ENCODE results near the gene GDPD1.
A peak's percentile ranks its signal among the peaks of the same experiment; 100 is the strongest.
"Not testable (repeated sequence)": the region's sequence is repeated elsewhere in the genome, so short reads cannot be mapped to it uniquely, and the experiment has no call there.

GDPD1 gene

GRCh38 chr17:59275618-59276017 is 55.3 kb downstream of the GDPD1 start:
- no peak for TF ChIP-seq CTCF (conservative IDR thresholded peaks at IDR 0.05; ENCODE audit: low read depth, low read length)
- H3K4me3 ChIP-seq (ENCODE audit: low read depth, low read length): no peak overlapping the region
- no peak for DNase-seq (ENCODE audit: low read depth)

- no peak for TF ChIP-seq CTCF (conservative IDR thresholded peaks at IDR 0.05; ENCODE audit: low read depth, low read length)
- H3K4me3 ChIP-seq (ENCODE audit: low read depth, low read length): no peak overlapping the region
- DNase-seq (ENCODE audit: low read depth): no peak
These were observed 56.7 kb downstream of the GDPD1 start for GRCh38 chr17:59277031-59277430.

GRCh38 chr17:59278406-59278805 is 58.1 kb downstream of the GDPD1 start:
- no peak overlapping the region for H3K4me3 ChIP-seq (ENCODE audit: low read depth, low read length)
- no peak for DNase-seq (ENCODE audit: low read depth)
- no peak for TF ChIP-seq CTCF (conservative IDR thresholded peaks at IDR 0.05; ENCODE audit: low read depth, low read length)

GRCh38 chr17:59284317-59284716 is 64.0 kb downstream of the GDPD1 start:
- no peak for TF ChIP-seq CTCF (conservative IDR thresholded peaks at IDR 0.05; ENCODE audit: low read depth, low read length)
- peak; percentile 11 for DNase-seq (ENCODE audit: low read depth)

GRCh38 chr17:59287452-59287851 is 67.1 kb downstream of the GDPD1 start:
- no peak for TF ChIP-seq CTCF (conservative IDR thresholded peaks at IDR 0.05; ENCODE audit: low read depth, low read length)
- H3K4me3 ChIP-seq (ENCODE audit: low read depth, low read length): no peak overlapping the region
- DNase-seq (ENCODE audit: low read depth): peak; percentile 12

More at GRCh38 chr17:59284317-59284716, 64.0 kb downstream of the GDPD1 start:
- H3K4me3 ChIP-seq (ENCODE audit: low read depth, low read length): no peak overlapping the region

GRCh38 chr17:59287891-59288290 is 67.6 kb downstream of the GDPD1 start:
- H3K4me3 ChIP-seq (ENCODE audit: low read depth, low read length): no peak overlapping the region
- TF ChIP-seq CTCF (conservative IDR thresholded peaks at IDR 0.05; ENCODE audit: low read depth, low read length): no peak
- DNase-seq (ENCODE audit: low read depth): no peak

GRCh38 chr17:59289981-59290301 is 69.6 kb downstream of the GDPD1 start:
- no peak overlapping the region for H3K4me3 ChIP-seq (ENCODE audit: low read depth, low read length)
- no peak for DNase-seq (ENCODE audit: low read depth)
- TF ChIP-seq CTCF (conservative IDR thresholded peaks at IDR 0.05; ENCODE audit: low read depth, low read length): no peak

GRCh38 chr17:59290302-59290998 is 70.1 kb downstream of the GDPD1 start:
- not testable (repeated sequence) for DNase-seq (ENCODE audit: low read depth); H3K4me3 ChIP-seq (ENCODE audit: low read depth, low read length)

Data from choroid plexus epithelial cell (primary cell).